NCI-H510A (cell line): Measurements from ENCODE around the gene RBM38.
A peak's percentile ranks its signal among the peaks of the same experiment; 100 is the strongest.

ENCODE experiments used
- DNase-seq: peaks from one replicate; lab custom pipeline; 2025; lab: John Stamatoyannopoulos, UW

The RBM38 gene

DNA sequence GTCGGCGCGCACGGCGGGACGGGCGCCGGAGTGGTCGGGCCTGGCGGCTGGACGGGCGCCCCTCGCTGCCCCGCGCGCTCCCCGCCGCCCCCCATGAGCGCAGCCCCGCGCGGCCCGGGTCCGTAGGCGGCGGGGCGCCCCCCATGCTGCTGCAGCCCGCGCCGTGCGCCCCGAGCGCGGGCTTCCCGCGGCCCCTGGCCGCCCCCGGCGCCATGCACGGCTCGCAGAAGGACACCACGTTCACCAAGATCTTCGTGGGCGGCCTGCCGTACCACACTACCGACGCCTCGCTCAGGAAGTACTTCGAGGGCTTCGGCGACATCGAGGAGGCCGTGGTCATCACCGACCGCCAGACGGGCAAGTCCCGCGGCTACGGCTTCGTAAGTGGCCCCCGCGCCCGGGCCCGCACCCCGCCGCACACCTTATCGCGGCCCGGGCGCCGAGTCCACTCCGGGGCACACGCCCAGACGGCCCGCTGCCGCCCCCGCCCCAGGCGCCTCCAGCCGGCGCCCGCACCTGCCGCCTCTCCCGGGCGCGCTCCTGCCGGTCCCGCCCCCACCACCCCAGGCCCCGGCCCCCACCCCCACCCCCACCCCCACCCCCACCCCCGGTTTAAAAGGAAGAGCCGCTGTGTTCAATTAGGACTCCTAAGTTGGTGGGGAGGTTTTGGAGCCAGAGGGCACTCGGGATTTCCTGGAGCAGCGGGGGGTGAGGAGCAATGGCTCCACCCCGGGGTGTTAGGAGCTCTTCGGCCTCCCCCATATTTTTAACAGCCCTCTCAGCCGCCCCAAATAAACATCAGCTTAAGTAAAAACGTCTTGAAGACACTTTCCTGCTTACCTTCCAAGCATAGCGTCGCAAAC lies 474 bp downstream of the RBM38 start:
- DNase-seq, result peak; percentile 53

DNA sequence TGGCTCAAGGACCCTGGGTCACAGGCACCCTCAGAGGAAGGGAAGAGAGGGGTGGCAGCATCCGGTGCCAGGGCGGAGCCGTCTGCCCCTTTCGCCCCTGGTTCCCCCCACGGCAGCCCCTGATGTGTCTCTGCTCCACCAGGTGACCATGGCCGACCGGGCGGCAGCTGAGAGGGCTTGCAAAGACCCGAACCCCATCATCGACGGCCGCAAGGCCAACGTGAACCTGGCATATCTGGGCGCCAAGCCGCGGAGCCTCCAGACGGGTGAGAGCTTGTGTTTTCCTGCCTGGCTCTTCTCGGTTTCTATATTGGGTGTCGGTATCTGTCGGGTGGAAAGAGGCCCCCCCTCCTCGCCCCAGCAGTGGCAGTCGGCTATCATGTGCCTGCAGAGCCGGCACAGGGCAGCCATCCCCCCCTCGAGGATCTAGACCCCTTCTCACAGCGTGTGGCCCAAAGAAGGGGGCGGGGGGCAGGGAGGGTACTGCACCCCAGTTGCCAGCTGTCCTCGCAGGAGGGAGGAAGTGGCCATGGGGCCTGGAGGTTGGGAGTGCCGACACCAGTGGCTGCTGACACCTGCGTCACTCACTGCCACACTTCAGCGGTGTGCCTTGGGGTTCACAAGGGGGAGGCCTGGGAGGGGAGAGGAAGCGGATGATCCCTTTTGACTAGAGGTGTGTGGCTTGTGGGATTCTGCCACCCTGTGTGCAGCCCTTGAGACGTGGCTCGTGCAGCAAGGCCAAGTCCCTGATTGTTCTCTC lies 1.5 kb downstream of the RBM38 start:
- no peak for DNase-seq

DNA sequence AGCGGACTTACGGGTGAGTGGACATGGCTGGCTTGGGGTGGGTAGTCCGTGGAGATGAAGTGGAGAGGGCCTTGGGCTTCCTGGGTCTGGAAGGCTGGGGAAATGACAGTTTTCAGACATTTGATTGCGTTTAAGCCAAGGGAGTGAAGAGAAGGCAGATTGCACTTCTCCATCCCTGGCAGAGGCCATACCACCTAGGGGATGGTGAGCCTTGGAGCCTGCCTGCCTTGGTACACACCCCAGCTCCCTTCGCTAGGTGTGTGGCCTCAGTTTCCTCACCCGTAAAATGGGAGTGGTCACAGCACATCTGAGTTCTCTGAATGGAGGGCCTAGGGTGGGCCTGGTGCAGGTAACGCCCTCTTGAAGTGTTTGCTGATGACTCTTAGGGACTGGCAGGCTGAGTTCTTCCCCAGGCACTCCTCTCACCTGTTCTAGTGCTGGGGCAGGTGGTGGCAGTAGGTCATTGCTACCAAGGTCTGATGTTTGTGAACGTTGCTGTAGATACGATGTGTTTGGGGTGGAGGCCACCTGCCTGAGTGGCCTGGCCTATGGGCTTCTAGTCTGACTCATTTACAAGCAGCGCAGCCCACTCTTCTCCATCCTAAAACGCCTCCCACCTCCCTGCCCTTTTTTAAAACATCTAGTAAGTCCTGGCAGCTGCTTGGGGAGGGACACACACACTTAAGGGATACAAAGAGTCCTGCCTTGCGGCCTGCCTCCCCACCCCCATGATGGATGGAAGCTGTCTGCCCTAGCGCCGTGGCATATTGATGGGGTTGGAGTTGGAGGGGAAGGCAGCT lies 2.3 kb downstream of the RBM38 start:
- peak; percentile 87 for DNase-seq

DNA sequence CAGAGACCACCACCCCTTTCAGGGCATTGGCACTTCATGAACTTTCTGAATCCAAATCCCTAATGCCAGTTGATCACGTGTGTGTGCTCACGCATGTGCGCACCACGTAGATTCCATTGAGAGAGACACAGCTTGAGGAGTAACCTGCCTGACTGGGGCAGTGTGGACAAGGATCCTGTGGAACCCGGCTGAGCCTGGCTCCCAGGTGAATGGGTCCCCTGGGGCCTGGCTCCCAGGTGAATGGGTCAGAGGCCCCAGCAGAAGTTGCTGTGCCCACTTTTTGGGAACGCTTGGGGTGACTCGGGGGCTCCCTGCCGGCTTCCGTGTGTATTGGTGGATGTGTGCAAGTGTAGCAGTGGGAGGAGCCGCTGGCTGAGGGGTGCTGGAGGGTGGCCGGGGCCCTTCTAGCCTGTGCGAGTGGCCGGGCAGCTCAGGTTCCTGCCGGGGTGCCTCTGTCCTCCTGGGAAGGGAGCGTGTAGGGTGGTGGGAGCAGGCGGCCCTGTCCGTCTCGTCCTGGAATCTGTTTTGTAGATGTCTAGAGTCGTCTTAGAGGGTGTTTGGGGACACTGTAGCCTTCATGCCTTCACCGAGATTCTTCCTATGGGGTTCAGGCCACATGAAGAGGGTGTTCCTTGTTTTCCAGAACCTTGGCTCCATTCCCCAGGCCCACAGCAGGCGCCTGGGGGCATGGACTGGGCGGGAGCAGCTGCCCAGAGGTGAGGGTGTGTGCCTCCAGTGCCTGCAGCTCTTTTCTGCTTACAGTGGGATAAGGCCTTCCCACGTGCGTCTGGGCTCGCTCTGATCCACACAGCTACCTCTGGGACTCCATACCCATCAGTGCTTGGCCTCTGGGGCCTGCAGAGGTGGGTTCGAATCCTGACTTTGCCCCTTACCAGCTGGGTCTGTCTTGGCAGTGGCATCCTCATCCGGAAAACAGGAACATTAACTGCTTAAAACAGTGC lies 3.2 kb downstream of the RBM38 start:
- no peak for DNase-seq

- DNase-seq, result no peak
Observed at GRCh38 chr20:57395111-57395966, 4.1 kb downstream of the RBM38 start.

DNA sequence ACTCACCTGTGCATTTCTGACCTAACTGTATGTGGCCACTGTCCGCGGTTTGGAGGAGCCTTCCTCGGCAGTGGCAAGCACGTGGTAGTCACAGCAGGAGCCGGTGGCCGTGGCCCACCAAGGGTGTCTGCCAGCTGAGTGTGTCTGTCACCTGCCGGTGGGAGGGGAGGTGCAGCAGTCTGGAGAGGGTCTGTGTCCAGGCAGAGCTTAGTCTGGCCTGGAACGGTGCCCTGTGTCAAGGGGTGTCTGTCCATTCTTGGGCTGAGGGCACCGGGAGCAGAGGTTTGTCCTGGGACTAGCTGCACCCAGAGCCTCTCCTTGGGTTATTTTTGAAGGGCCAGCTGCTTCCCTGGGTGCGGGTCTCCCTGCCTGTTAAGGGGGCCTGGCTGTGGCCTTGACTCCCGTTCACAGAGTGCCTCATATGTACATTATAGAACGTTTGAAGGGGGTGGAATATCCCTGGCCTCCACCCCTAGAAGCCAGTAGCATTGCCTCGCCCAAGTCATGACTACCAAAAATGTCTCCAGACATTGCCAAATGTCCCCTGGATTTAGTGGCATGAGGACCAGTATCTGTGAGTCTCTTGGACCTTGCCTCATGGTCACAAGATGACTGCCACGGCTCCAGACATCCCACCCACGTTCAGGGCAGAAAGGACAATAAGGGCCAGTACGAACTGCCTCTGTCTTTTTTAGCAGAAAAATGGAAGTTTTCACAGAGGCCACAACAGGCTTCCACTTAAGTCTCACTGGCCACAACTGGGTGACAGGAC lies 5.2 kb downstream of the RBM38 start:
- no peak for DNase-seq

DNA sequence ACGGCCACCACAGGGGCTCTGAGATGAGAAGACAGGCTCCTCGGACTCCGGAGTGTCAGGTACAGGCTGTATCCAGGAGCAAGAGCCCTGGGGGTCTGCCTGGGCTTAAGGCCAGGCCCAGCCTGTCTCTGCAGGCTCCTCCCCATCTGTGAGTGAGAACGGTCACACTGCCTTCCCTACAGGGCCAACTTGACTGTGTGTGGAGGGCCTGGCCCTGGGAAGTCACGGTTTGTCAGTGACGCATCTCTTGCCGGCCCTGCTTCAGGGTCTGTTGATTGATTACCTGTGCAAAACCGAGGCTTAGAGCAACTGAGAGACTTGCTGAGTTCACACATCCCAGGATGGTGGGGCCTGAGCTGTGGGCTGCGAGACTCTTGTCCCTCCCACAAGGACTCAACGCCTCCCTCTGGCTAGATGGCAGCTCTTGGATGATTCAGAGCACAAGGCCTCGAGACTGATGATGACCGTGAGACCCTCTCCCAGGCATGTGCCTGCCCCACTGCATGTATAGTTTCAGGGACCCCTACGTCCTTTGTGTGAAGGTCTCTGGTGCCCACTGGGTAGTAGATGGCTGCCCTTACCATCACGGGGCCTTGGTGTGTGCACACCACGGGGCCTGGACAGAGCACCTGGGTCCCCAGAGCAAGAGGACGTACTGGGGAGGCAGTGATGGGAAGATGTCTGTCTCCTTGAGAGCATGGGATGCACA lies 5.9 kb downstream of the RBM38 start:
- no peak for DNase-seq

DNA sequence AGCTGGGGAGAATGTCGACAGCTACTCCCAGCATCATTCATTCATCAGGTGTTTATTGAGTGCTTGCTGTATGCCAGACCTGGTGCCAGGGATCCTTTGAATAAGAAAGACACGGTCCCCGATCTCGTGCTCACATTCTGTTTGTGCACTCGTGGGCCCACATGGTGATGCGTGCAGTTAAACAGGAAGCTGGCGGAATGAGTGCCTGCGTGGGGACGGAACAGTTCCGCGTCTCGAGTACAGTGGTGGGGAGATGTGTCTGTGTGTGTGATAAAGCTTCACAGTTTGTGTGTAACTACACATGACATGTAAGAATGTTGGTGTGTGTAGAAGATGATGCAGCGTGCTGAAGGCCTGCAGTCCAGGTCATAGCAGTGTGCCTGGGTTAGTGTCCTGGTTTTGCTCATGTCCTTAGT lies 6.5 kb downstream of the RBM38 start:
- DNase-seq, result no peak

DNA sequence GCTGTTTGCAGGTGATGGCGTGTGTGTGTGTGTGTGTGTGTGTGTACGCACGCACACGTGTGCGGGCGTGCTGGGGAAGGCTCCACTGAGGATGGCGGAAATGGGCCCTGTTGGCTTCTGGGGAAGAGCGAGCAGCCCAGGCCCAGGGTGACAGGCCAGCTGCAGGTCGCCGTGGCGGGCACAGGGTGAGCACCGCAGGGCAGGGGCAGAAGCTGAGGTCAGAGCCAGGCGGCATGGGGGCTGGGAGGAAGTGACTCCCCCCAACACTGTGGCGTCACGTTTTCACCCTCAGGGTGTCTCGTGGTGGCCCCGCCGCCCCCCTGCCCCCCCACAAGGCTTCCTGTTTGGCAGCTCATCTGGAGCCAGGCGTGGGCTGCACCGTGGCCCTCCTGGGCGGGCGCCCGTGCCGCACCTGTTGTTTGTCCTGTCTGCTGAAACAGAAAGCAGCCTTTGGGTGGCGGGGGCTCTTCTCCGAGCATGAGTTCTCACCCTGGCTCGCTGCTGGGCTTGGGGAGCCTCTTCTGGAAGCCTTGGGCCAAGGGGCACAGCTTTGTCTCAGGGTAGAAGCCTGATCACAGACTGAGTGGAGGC lies 7.1 kb downstream of the RBM38 start:
- peak; percentile 30 for DNase-seq

DNA sequence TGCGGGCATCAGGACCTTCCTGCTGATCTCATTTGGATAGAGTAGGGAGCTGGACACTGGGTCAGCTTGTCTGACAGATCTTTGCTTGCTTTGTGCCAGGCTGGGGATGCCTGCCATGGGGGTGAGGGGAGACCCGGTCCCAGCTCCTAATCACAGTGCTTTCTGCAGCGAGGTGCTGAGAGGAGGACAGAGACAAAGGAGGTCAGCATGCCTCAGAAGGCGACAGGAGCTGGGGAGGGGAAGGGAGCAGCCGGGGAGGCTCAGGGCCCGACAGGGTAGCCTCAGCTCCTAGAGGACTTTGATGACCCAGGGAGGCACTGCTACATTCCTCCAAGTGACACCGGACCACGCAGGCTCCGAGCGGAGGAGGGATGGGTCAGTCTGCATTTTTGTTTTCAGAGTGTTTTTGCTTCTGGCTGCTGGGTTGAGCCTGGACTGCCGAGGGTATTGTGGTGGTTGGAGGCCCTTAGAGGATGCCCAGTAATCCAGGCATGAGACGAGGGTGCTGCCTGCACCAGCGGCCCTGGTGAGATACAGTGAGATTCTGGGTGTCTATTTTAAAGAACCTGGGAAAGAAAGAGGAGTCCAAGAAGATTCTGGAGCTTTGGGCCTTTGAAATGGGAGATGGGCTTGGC lies 7.8 kb downstream of the RBM38 start:
- DNase-seq, result no peak

GRCh38 chr20:57399587-57400155 lies 8.5 kb downstream of the RBM38 start:
- no peak for DNase-seq

DNA sequence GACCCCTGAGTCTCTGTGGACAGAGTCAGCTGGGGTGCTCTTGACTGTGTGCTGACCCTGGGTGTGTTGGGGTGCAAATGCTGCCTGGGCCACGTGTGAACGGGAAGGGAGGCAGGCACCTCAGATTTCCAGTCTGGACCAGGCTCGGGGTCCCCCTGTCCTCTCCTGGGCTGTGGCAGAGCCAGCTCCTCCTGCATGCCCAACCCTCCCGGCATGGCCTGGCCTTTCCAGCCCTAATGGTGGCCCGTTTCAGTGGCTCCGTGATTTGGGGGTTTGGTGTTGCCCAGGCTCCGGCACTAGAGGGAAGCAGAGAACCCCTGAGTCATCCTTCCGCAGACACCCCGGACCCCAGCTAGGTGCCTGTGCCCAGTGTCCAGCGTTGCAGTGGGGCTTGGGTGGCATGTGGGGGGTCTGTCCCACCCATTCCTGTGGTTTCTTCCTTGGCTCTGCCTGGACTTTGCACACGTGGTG lies 9.1 kb downstream of the RBM38 start:
- DNase-seq, result no peak

GRCh38 chr20:57400821-57401564 lies 9.8 kb downstream of the RBM38 start:
- no peak for DNase-seq

GRCh38 chr20:57401565-57401918 lies 10.3 kb downstream of the RBM38 start:
- no peak for DNase-seq

- DNase-seq, result no peak
Observed at GRCh38 chr20:57402206-57403125, 11.3 kb downstream of the RBM38 start.

GRCh38 chr20:57403216-57403615 lies 12.0 kb downstream of the RBM38 start:
- DNase-seq, result no peak
